ENCODE data around the gene MARCKSL1. TPM values are rescaled to one million over a fixed set of nuclear protein-coding genes. Genes with fewer than 3 reads are reported as not detected.

MARCKSL1 gene
- total and polyA plus RNA-seq, 2 of the 13 experiments (the other 11 are each of a cell fraction or from before 2014, with no cell fraction given), result 81.9 to 155 TPM

DNA sequence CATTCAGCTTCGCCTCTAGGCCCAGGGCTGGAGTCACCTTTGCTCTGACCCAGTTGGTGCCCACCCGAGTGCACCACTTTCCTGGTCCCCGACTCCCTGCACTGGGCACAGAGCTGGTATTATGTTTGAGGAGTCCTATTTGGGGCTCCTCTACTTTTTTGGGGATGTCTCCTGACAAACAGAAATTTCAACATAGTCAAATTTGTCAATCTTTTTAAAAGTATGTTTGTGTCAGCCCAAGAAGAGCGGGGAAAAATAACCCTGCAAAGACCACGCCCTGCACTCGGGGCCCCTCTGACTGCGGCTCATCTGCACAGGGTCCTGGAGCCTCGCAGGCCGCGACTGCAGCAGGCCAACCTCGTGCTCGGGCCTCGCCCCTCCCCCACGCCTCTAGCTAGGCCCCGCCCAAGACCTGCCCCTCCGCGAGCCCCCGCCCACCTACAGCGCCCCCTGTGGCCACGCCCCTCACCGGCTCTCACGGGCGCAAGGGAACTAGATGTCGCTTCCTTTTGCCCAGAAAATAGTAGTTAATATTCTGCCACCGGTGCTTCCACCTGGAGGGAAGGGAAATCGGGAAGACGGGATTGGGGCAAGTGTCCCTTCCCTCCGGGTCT lies 14.9 kb upstream of the MARCKSL1 start (continued):
- TF ChIP-seq THAP9 (CRISPR knock-in tag; IDR thresholded peaks at IDR 0.05; ENCODE audit: borderline replicate concordance) (no peak), ZNF18 (CRISPR knock-in tag; IDR thresholded peaks at IDR 0.05; ENCODE audit: insufficient replicate concordance) (no peak), ZNF687 (CRISPR knock-in tag; IDR thresholded peaks at IDR 0.05) (peak; percentile 93), KAT8 (CRISPR knock-in tag; IDR thresholded peaks at IDR 0.05) (peak; percentile 60; the same call in 1 of the 2 replicates), ZFY (CRISPR knock-in tag; IDR thresholded peaks at IDR 0.05) (peak; percentile 92), RORA (CRISPR knock-in tag; IDR thresholded peaks at IDR 0.05) (no peak), MLXIP (CRISPR knock-in tag; IDR thresholded peaks at IDR 0.05; ENCODE audit: borderline replicate concordance) (peak; percentile 67; the same call in 1 of the 2 replicates), CEBPG (CRISPR knock-in tag; IDR thresholded peaks at IDR 0.05) (no peak), ZMYM3 (CRISPR knock-in tag; IDR thresholded peaks at IDR 0.05) (no peak), HNRNPH1 (optimal IDR thresholded peaks at IDR 0.05; ENCODE audit: low read depth, low read length) (no peak), ZNF749 (CRISPR knock-in tag; IDR thresholded peaks at IDR 0.05; ENCODE audit: borderline replicate concordance) (peak; percentile 41; the same call in 1 of the 2 replicates), ZNF782 (CRISPR knock-in tag; IDR thresholded peaks at IDR 0.05; ENCODE audit: borderline replicate concordance) (no peak), KLF12 (CRISPR knock-in tag; IDR thresholded peaks at IDR 0.05; ENCODE audit: borderline replicate concordance) (peak; percentile 82; the same call in 1 of the 2 replicates)
- TF ChIP-seq, protein P1, sequence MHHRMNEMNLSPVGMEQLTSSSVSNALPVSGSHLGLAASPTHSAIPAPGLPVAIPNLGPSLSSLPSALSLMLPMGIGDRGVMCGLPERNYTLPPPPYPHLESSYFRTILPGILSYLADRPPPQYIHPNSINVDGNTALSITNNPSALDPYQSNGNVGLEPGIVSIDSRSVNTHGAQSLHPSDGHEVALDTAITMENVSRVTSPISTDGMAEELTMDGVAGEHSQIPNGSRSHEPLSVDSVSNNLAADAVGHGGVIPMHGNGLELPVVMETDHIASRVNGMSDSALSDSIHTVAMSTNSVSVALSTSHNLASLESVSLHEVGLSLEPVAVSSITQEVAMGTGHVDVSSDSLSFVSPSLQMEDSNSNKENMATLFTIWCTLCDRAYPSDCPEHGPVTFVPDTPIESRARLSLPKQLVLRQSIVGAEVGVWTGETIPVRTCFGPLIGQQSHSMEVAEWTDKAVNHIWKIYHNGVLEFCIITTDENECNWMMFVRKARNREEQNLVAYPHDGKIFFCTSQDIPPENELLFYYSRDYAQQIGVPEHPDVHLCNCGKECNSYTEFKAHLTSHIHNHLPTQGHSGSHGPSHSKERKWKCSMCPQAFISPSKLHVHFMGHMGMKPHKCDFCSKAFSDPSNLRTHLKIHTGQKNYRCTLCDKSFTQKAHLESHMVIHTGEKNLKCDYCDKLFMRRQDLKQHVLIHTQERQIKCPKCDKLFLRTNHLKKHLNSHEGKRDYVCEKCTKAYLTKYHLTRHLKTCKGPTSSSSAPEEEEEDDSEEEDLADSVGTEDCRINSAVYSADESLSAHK (CRISPR knock-in tag; IDR thresholded peaks at IDR 0.05; ENCODE audit: borderline replicate concordance), result no peak

Measured in HepG2 (cell line).